Panc1 (cell line): Measurements from ENCODE around the gene RNF19B. TPM values are rescaled to one million over a fixed set of nuclear protein-coding genes. Genes with fewer than 3 reads are reported as not detected.

ENCODE experiments used
- ATAC-seq: fragments of 200-7000 bp; cut with Tn5 transposase; 2 replicates; pipeline ENCODE4 v1.9.1; 2020; ENCODE audit warnings: mild to moderate bottlenecking, moderate library complexity
- BruUV-seq: library from RNA; stranded (reverse); fragments of 400-500 nt; replicated peaks from 2 replicates; lab custom pipeline; 2021; lab: Mats Ljungman, UMichigan
- CTCF ChIA-PET: fragments of 300-600 bp; sonication (Branson Sonifier 250); formaldehyde crosslinking; loops from one replicate; lab custom pipeline; 2022; ENCODE audit warnings: antibody characterized with exemption; lab: Charles Lee
- POLR2A ChIA-PET: fragments of 300-600 bp; sonication (Branson Sonifier 250); formaldehyde crosslinking; loops from one replicate; lab custom pipeline; 2022; ENCODE audit warnings: antibody characterized with exemption; lab: Charles Lee
- DNase-seq: peaks from one replicate; pipeline ENCODE4 v3.0.0-alpha.2; 2010; ENCODE audit warnings: low read depth, low spot score
- H3K27ac ChIP-seq: 2 replicates; pipeline ENCODE4 v1.5.1; 2011; ENCODE audit warnings: mild to moderate bottlenecking, low read length, inconsistent platforms
- H3K27me3 ChIP-seq: fragments of 200-500 bp; sonication (Bioruptor generic); 2 replicates; pipeline ENCODE4 v1.6.0; 2014; ENCODE audit warnings: low read length, inconsistent platforms; ENCODE audit not compliant: control insufficient read depth, insufficient read depth
- H3K36me3 ChIP-seq: fragments of 200-500 bp; sonication (Bioruptor generic); 2 replicates; pipeline ENCODE4 v1.5.1; 2014; ENCODE audit warnings: inconsistent platforms, mild to moderate bottlenecking, low read length, moderate library complexity; ENCODE audit not compliant: control insufficient read depth, insufficient read depth
- H3K4me1 ChIP-seq: 2 replicates; pipeline ENCODE4 v1.5.1; 2011; ENCODE audit warnings: inconsistent platforms, mild to moderate bottlenecking, low read length, moderate library complexity; ENCODE audit not compliant: control insufficient read depth, insufficient read depth
- H3K4me3 ChIP-seq, 2 experiments: 2 replicates each; pipeline ENCODE4 v1.5.1; 2011 to 2012; ENCODE audit warnings: low read depth in 2 of 2, low read length in 2 of 2, mild to moderate bottlenecking in 2 of 2, inconsistent platforms in 1 of 2, moderate library complexity in 1 of 2
- H3K9me3 ChIP-seq: fragments of 200-500 bp; sonication (Bioruptor generic); 2 replicates; pipeline ENCODE4 v1.5.1; 2014; ENCODE audit warnings: low read depth, mild to moderate bottlenecking, inconsistent platforms, low read length, moderate library complexity; ENCODE audit not compliant: control insufficient read depth, insufficient read depth
- CTCF ChIP-seq: fragments of 450-650 bp; IDR thresholded peaks from 2 replicates; pipeline ENCODE4 v1.5.1; 2017; ENCODE audit warnings: mild to moderate bottlenecking
- POLR2AphosphoS5 ChIP-seq: IDR thresholded peaks from 2 replicates; pipeline ENCODE4 v1.6.1; 2012; ENCODE audit warnings: mild to moderate bottlenecking, low read depth, low read length, moderate library complexity
- REST ChIP-seq, 2 experiments: IDR thresholded peaks; 2 replicates each; pipeline ENCODE4 v1.6.1; 2011 to 2012; ENCODE audit warnings: low read depth in 2 of 2, control low read depth in 1 of 2, low read length in 1 of 2, mild to moderate bottlenecking in 1 of 2, moderate library complexity in 1 of 2; ENCODE audit not compliant: insufficient read depth in 1 of 2
- SIN3A ChIP-seq: IDR thresholded peaks from 2 replicates; pipeline ENCODE4 v1.6.1; 2012; ENCODE audit warnings: low read depth, mild to moderate bottlenecking, low read length, moderate library complexity, borderline replicate concordance; ENCODE audit not compliant: insufficient read depth
- TCF7L2 ChIP-seq: IDR thresholded peaks from 2 replicates; pipeline ENCODE4 v1.6.1; 2011; ENCODE audit warnings: mild to moderate bottlenecking, low read depth, low read length, inconsistent platforms
- in situ Hi-C: cut with HindIII; loops from 2 replicates; pipeline ENCODE4 v1.10.0; 2016; ENCODE audit warnings: low sequenced_read_pairs, low pct_unique_long_range_greater_than_20kb
- intact Hi-C: fragments of 100-400 bp; cut with micrococcal nuclease; formaldehyde crosslinking; loops from one replicate; pipeline ENCODE4 v1.10.0; 2022; ENCODE audit not compliant: unreplicated experiment
- total RNA-seq: library from RNA; stranded (reverse); gene quantifications from one replicate; pipeline ENCODE4 v1.2.1, GENCODE V29; 2021; ENCODE audit not compliant: unreplicated experiment

The RNF19B gene
- total RNA-seq, 1 experiment from 2014 or later, result 29.1 TPM

GRCh38 chr1:32897082-32898049, 67.2 kb downstream of the RNF19B start:
- H3K4me3 ChIP-seq, result no peak overlapping the region
- H3K27ac ChIP-seq, result no peak overlapping the region
- POLR2A ChIA-PET, result no interaction called here
- intact Hi-C loops, result no loop called here
- in situ Hi-C loops, result no loop called here
- H3K27me3 ChIP-seq, result no peaks in the 10 kb centered on the region
- CTCF ChIA-PET, result no interaction called here
- peaks cover 9% of the 10 kb centered on the region; the same call in 1 of the 2 replicates for H3K4me1 ChIP-seq
- ATAC-seq (no peak), DNase-seq (no peak)
- TF ChIP-seq SIN3A (no peak), REST (IDR thresholded peaks at IDR 0.05; ENCODE audit: insufficient read depth in 1 of 2, low read depth in 2 of 2, low read length in 1 of 2) (no peak), TCF7L2 (no peak), CTCF (no peak), POLR2AphosphoS5 (no peak)
- no TSS peak for BruUV-seq
- no peaks in the 10 kb centered on the region for H3K9me3 ChIP-seq
- H3K36me3 ChIP-seq, result no peaks in the 10 kb centered on the region; the same call in 1 of the 2 replicates

- BruUV-seq, result no TSS peak
- ATAC-seq (no peak), DNase-seq (no peak)
- no peak overlapping the region for H3K4me3 ChIP-seq
- no peaks in the 10 kb centered on the region; the same call in 1 of the 2 replicates for H3K36me3 ChIP-seq
- CTCF ChIA-PET, result no interaction called here
- TF ChIP-seq SIN3A, result no peak
- H3K9me3 ChIP-seq, result no peaks in the 10 kb centered on the region
- intact Hi-C loops, result no loop called here
- POLR2A ChIA-PET, result no interaction called here
- no peak overlapping the region for H3K27ac ChIP-seq
- H3K27me3 ChIP-seq, result no peaks in the 10 kb centered on the region
- in situ Hi-C loops, result no loop called here
- H3K4me1 ChIP-seq, result peaks cover 9% of the 10 kb centered on the region; the same call in 1 of the 2 replicates
Observed at GRCh38 chr1:32896451-32896850, 68.2 kb downstream of the RNF19B start.
